Liver (tissue), 9 donors: ENCODE measurements around the gene FER. TPM values are rescaled to one million over a fixed set of nuclear protein-coding genes. Genes with fewer than 3 reads are reported as not detected.

Experiments used
- DNase-seq: peaks from one replicate; pipeline ENCODE4 v3.0.0-alpha.2; 2017; ENCODE audit warnings: low spot score
- H3K27ac ChIP-seq, 2 donors: one replicate each; pipeline ENCODE4 v1.7.0; 2013; ENCODE audit warnings: inconsistent platforms in 2 of 2, low read length in 2 of 2, control low read depth in 1 of 2, low read depth in 1 of 2, mild to moderate bottlenecking in 1 of 2
- H3K27me3 ChIP-seq, 4 donors: one replicate each; pipeline versions ENCODE4 v1.6.1 to v1.7.0; 2013; ENCODE audit warnings: low read length in 3 of 4, inconsistent platforms in 1 of 4, mild to moderate bottlenecking in 1 of 4, moderate library complexity in 1 of 4; ENCODE audit not compliant: control insufficient read depth in 4 of 4, insufficient read depth in 4 of 4
- H3K36me3 ChIP-seq, 4 donors: one replicate each; pipeline versions ENCODE4 v1.6.1 to v1.7.0; 2013; ENCODE audit warnings: low read length in 3 of 4, mild to moderate bottlenecking in 3 of 4, low read depth in 1 of 4, moderate library complexity in 1 of 4; ENCODE audit not compliant: control insufficient read depth in 4 of 4, insufficient read depth in 3 of 4
- H3K4me1 ChIP-seq, 4 donors: one replicate each; pipeline versions ENCODE4 v1.6.1 to v1.7.0; 2013; ENCODE audit warnings: low read length in 3 of 4, mild to moderate bottlenecking in 3 of 4, moderate library complexity in 1 of 4; ENCODE audit not compliant: control insufficient read depth in 4 of 4, insufficient read depth in 4 of 4
- H3K4me3 ChIP-seq, 3 donors: one replicate each; pipeline versions ENCODE4 v1.6.1 to v1.7.0; 2013; ENCODE audit warnings: low read length in 3 of 3, control low read depth in 1 of 3, low read depth in 1 of 3, mild to moderate bottlenecking in 1 of 3
- H3K9ac ChIP-seq, 2 donors: one replicate each; pipeline ENCODE4 v1.7.0; 2013; ENCODE audit warnings: low read length in 2 of 2, mild to moderate bottlenecking in 2 of 2, moderate library complexity in 2 of 2, control low read depth in 1 of 2, low read depth in 1 of 2
- H3K9me3 ChIP-seq, 4 donors: one replicate each; pipeline versions ENCODE4 v1.6.1 to v1.7.0; 2013; ENCODE audit warnings: low read length in 3 of 4; ENCODE audit not compliant: control insufficient read depth in 4 of 4
- EGR1 ChIP-seq, 2 donors: IDR thresholded peaks; 2 replicates each; pipeline ENCODE4 v1.6.1; 2016 to 2018; ENCODE audit warnings: antibody characterized with exemption in 2 of 2, low read depth in 2 of 2
- FOXA1 ChIP-seq: IDR thresholded peaks from 2 replicates; pipeline ENCODE4 v1.6.1; 2016; ENCODE audit warnings: antibody characterized with exemption
- FOXA2 ChIP-seq: IDR thresholded peaks from 2 replicates; pipeline ENCODE4 v1.6.1; 2016; ENCODE audit warnings: antibody characterized with exemption
- GABPA ChIP-seq, 2 donors: IDR thresholded peaks in 1 of 2; conservative IDR thresholded peaks in 1 of 2; 2 replicates each; pipeline ENCODE4 v1.6.1; 2016; ENCODE audit warnings: antibody characterized with exemption in 2 of 2, mild to moderate bottlenecking in 1 of 2, moderate library complexity in 1 of 2
- HNF4A ChIP-seq, 2 donors: conservative IDR thresholded peaks; 2 replicates each; pipeline ENCODE4 v1.6.1; 2016; ENCODE audit warnings: antibody characterized with exemption in 2 of 2, mild to moderate bottlenecking in 2 of 2
- HNF4G ChIP-seq: IDR thresholded peaks from 2 replicates; pipeline ENCODE4 v1.6.1; 2016; ENCODE audit warnings: antibody characterized with exemption
- JUND ChIP-seq, 2 donors: IDR thresholded peaks; 2 replicates each; pipeline ENCODE4 v1.6.1; 2016; ENCODE audit warnings: antibody characterized with exemption in 2 of 2
- MAX ChIP-seq: IDR thresholded peaks from 2 replicates; pipeline ENCODE4 v1.6.1; 2016; ENCODE audit warnings: antibody characterized with exemption
- NR2F2 ChIP-seq: IDR thresholded peaks from 2 replicates; pipeline ENCODE4 v1.6.1; 2016; ENCODE audit warnings: antibody characterized with exemption
- RAD21 ChIP-seq, 2 donors: IDR thresholded peaks; 2 replicates each; pipeline ENCODE4 v1.6.1; 2016; ENCODE audit warnings: antibody characterized with exemption in 2 of 2, mild to moderate bottlenecking in 2 of 2
- RXRA ChIP-seq, 2 donors: IDR thresholded peaks; 2 replicates each; pipeline ENCODE4 v1.6.1; 2017 to 2018; ENCODE audit warnings: antibody characterized with exemption in 2 of 2, mild to moderate bottlenecking in 1 of 2
- SP1 ChIP-seq: IDR thresholded peaks from 2 replicates; pipeline ENCODE4 v1.6.1; 2018; ENCODE audit warnings: antibody characterized with exemption, mild to moderate bottlenecking
- YY1 ChIP-seq: IDR thresholded peaks from 2 replicates; pipeline ENCODE4 v1.6.1; 2016; ENCODE audit warnings: antibody characterized with exemption, mild to moderate bottlenecking
- ZBTB33 ChIP-seq: IDR thresholded peaks from 2 replicates; pipeline ENCODE4 v1.6.1; 2016; ENCODE audit warnings: antibody characterized with exemption
- WGBS: extraction: QIAGEN DNeasy Blood & Tissue Kit; methylation state at CpG from one replicate; pipeline ENCODE4 v1.1.7; 2013; 5-methylcytosine and 5-hydroxymethylcytosine counted together
- polyA plus RNA-seq, 2 donors: library from polyadenylated mRNA; stranded (reverse) in 1 of 2; unstranded in 1 of 2; fragments of 200-250 nt in 1 of 2; fragments of >200 nt in 1 of 2; fragmentation: Nextera tagmentation in 1 of 2; extraction: Ambion mirVana in 1 of 2; gene quantifications; one replicate each; pipeline versions ENCODE4 v1.2.1 to v1.2.3, GENCODE V29; 2013 to 2015
- total RNA-seq, 2 donors: library from RNA; depleted of rRNA; stranded (reverse); fragments of >200 nt; gene quantifications; one replicate each; pipeline ENCODE4 v1.2.3, GENCODE V29; 2014
- TF ChIP-seq, protein P1 (sequence below): IDR thresholded peaks from 2 replicates; pipeline ENCODE4 v1.6.1; 2016; ENCODE audit warnings: antibody characterized with exemption, mild to moderate bottlenecking
- TF ChIP-seq, protein P2 (sequence below): IDR thresholded peaks from 2 replicates; pipeline ENCODE4 v1.6.1; 2016; ENCODE audit warnings: antibody characterized with exemption
- donor health status: healthy.
- donor health status: healthy.
- donor health status: healthy.
- donor health status: healthy.
- donor health status: healthy.

FER gene
- total and polyA plus RNA-seq, 4 donors = 0.83 to 9.8 (median 5.9) TPM

- TF ChIP-seq, protein P1, sequence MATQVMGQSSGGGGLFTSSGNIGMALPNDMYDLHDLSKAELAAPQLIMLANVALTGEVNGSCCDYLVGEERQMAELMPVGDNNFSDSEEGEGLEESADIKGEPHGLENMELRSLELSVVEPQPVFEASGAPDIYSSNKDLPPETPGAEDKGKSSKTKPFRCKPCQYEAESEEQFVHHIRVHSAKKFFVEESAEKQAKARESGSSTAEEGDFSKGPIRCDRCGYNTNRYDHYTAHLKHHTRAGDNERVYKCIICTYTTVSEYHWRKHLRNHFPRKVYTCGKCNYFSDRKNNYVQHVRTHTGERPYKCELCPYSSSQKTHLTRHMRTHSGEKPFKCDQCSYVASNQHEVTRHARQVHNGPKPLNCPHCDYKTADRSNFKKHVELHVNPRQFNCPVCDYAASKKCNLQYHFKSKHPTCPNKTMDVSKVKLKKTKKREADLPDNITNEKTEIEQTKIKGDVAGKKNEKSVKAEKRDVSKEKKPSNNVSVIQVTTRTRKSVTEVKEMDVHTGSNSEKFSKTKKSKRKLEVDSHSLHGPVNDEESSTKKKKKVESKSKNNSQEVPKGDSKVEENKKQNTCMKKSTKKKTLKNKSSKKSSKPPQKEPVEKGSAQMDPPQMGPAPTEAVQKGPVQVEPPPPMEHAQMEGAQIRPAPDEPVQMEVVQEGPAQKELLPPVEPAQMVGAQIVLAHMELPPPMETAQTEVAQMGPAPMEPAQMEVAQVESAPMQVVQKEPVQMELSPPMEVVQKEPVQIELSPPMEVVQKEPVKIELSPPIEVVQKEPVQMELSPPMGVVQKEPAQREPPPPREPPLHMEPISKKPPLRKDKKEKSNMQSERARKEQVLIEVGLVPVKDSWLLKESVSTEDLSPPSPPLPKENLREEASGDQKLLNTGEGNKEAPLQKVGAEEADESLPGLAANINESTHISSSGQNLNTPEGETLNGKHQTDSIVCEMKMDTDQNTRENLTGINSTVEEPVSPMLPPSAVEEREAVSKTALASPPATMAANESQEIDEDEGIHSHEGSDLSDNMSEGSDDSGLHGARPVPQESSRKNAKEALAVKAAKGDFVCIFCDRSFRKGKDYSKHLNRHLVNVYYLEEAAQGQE = no peak
Observed at GRCh38 chr5:108711898-108712297, 35.8 kb upstream of the FER start (continued).

- DNase-seq = no peak
- Histone ChIP-seq H3K9me3 (no peaks in the 10 kb centered on the region), H3K9ac (no peak overlapping the region), H3K4me1 (no peaks in the 10 kb centered on the region), H3K36me3 (no peaks in the 10 kb centered on the region), H3K27ac (no peak overlapping the region), H3K4me3 (no peak overlapping the region), H3K27me3 (no peaks in the 10 kb centered on the region)
- no peak for TF ChIP-seq HNF4A (conservative IDR thresholded peaks at IDR 0.05)
- TF ChIP-seq RXRA (IDR thresholded peaks at IDR 0.05) = no peak
- no peak for TF ChIP-seq JUND (IDR thresholded peaks at IDR 0.05)
- TF ChIP-seq RAD21 (IDR thresholded peaks at IDR 0.05) = no peak
- 77% methylated on average over 3 of the region's 3 CpGs for WGBS
Observed at GRCh38 chr5:108715408-108715807, 32.3 kb upstream of the FER start.

DNA sequence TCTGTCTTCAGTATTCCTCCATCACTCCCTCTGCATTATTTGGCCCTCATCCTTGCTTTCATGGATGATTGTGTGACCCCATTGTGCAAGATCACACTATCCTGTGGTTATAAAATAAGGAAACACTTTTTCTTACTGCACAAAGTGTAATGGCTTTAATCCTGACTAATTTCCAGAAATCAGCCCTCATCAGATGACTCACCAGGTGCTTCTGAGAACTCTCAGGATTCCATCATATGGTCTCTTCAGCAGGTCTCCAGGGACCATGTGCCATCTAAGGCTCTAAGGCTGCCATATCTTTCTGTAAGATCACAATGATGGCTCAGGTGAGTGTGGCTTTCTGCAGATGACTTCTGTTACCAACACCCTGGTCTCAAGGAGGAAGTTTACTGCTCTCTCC is 27.3 kb upstream of the FER start:
- no peaks in the 10 kb centered on the region for H3K36me3 ChIP-seq
- TF ChIP-seq EGR1 (IDR thresholded peaks at IDR 0.05; ENCODE audit: low read depth in 2 of 2) (no peak), HNF4A (conservative IDR thresholded peaks at IDR 0.05) (no peak), RAD21 (IDR thresholded peaks at IDR 0.05) (no peak), SP1 (no peak), FOXA1 (no peak), YY1 (no peak), GABPA (IDR thresholded peaks at IDR 0.05 in 1 of 2, conservative IDR thresholded peaks at IDR 0.05 in 1 of 2) (no peak), JUND (IDR thresholded peaks at IDR 0.05) (no peak), HNF4G (no peak), FOXA2 (no peak), MAX (no peak), RXRA (IDR thresholded peaks at IDR 0.05) (no peak), NR2F2 (no peak), ZBTB33 (no peak)
- TF ChIP-seq, protein P1 = no peak
- TF ChIP-seq, protein P2, sequence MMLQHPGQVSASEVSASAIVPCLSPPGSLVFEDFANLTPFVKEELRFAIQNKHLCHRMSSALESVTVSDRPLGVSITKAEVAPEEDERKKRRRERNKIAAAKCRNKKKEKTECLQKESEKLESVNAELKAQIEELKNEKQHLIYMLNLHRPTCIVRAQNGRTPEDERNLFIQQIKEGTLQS = no peak

More for the DNA sequence above, 27.3 kb upstream of the FER start:
- H3K27me3 ChIP-seq = no peaks in the 10 kb centered on the region
- no peak for DNase-seq
- no peaks in the 10 kb centered on the region for H3K9me3 ChIP-seq
- no peaks in the 10 kb centered on the region for H3K4me1 ChIP-seq
- no peak overlapping the region for H3K9ac ChIP-seq
- H3K4me3 ChIP-seq = no peak overlapping the region
- H3K27ac ChIP-seq = no peak overlapping the region
